Measurements from ENCODE around the gene HIF1AN. TPM values are rescaled to one million over a fixed set of nuclear protein-coding genes. Genes with fewer than 3 reads are reported as not detected.

The HIF1AN gene
- total RNA-seq, 1 donor from 2014 or later, result 47.4 TPM

DNA sequence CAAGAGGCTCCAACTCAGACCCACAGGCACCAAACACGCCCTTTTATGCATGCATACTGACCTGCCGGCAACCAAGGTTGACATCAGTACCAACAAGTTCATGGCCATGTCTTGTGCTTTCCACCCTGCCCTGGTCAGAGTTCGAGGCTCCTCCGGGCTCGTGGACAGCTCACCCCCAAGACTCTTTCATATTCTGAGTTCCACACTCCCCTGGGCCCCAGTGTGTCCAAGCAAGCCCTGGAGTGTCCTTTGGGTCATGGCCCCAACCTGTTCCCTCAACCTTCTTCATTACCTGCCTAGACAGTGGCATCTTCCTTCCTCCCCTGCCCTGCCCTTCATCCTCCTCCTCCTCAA, 40.5 kb downstream of the HIF1AN start:
- intact Hi-C loops (cut with micrococcal nuclease), result no loop called here
- DNase-seq, result no peak
- no peak overlapping the region for H3K4me3 Mint-ChIP-seq
- no peaks in the 10 kb centered on the region for H3K9me3 Mint-ChIP-seq
- no peaks in the 10 kb centered on the region for H3K4me1 Mint-ChIP-seq
- H3K36me3 Mint-ChIP-seq (ENCODE audit: low read depth), result no peaks in the 10 kb centered on the region
- no peak overlapping the region for H3K27ac Mint-ChIP-seq
- H3K27me3 Mint-ChIP-seq, result peaks cover 41% of the 10 kb centered on the region

DNA sequence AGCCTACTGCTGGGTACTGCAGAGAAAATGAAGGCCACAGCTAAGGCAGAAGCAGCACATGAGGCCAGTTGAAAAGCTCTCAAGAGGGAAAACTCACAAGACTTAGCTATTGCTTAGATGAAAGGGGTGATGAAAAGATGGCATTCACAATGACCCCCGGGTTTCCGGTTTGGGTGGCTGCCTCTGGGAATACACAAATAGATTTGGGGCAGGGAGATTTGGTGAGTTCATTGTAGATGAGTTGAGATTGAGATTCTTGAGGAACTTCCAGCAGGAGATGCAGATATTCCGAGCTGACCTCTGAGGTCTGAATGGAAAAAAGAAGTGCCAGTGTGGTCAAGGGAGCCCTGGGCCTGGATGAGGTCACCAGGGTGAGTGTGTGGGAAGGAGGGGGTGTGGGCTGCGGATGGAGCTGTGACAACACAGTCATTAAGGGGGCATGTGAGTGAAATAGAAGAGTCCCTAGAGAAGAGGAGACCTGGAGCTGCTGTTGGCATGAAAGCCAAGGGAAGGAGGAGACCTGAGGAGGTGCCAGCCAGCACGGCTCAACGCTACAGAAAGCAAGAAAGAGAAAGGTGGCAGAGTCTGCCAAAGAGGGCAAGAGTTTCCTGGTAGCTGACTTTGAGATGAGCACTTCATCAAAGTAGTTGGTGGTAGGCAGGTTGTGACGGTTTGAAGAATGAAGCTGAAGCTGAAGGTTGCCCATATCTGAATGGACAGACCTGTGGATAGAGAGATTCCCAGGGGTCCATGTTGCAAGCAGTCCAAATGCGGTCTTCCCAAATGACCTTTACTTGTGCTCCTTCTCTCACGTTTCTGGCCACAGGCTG, 43.7 kb downstream of the HIF1AN start:
- no peaks in the 10 kb centered on the region for H3K9me3 Mint-ChIP-seq
- no peaks in the 10 kb centered on the region for H3K36me3 Mint-ChIP-seq (ENCODE audit: low read depth)
- H3K4me3 Mint-ChIP-seq, result no peak overlapping the region
- H3K4me1 Mint-ChIP-seq, result no peaks in the 10 kb centered on the region
- H3K27me3 Mint-ChIP-seq, result peaks cover 49% of the 10 kb centered on the region
- no peak for DNase-seq
- no peak overlapping the region for H3K27ac Mint-ChIP-seq
- intact Hi-C loops (cut with micrococcal nuclease), result no loop called here

DNA sequence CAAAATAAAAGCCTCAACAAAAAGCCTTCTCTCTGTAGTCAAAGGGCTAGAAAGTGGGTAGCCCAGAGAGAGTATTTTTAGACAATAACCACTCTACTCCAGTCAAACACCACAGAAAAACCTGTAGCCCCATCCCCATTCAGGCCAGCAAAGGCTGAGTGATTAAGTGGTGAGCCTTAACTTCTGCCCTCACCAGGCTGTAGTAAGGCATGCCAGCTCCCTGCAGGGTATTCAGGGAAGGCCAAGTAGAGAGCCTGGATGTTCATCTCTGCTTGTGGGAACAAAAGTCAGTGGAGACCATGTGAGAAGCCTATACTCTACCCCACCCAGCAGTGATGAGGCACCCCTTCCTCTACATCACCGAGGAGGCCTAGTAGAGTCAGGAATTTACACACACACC, 51.2 kb downstream of the HIF1AN start:
- Mint-ChIP-seq H3K27me3 (peaks cover 68% of the 10 kb centered on the region), H3K9me3 (no peaks in the 10 kb centered on the region), H3K4me3 (no peak overlapping the region), H3K36me3 (ENCODE audit: low read depth) (no peaks in the 10 kb centered on the region), H3K27ac (no peak overlapping the region), H3K4me1 (no peaks in the 10 kb centered on the region)
- DNase-seq, result no peak
- intact Hi-C loops (cut with micrococcal nuclease), result no loop called here

DNA sequence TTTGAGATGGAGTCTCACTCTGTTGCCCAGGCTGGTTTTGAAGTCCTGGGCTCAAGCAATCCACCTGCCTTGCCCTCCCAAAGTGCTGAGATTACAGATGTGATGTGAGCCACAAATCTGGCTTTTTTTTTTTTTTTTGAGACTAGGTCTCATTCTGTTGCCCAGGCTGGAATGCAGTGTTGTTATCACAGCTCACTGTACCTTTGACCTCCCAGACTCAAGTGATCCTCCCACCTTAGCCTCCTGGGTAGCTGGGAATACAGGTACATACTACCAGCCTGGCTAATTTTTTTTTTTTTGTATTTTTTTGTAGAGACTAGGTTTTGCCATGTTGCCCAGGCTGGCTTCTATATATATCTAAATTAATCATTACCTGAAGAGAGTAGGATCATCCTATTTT, 62.4 kb downstream of the HIF1AN start:
- no peaks in the 10 kb centered on the region for H3K4me1 Mint-ChIP-seq
- no peaks in the 10 kb centered on the region for H3K36me3 Mint-ChIP-seq (ENCODE audit: low read depth)
- no peaks in the 10 kb centered on the region for H3K9me3 Mint-ChIP-seq
- H3K4me3 Mint-ChIP-seq, result no peak overlapping the region
- DNase-seq, result no peak
- intact Hi-C loops (cut with micrococcal nuclease), result no loop called here
- peaks cover 28% of the 10 kb centered on the region for H3K27me3 Mint-ChIP-seq
- H3K27ac Mint-ChIP-seq, result no peak overlapping the region

DNA sequence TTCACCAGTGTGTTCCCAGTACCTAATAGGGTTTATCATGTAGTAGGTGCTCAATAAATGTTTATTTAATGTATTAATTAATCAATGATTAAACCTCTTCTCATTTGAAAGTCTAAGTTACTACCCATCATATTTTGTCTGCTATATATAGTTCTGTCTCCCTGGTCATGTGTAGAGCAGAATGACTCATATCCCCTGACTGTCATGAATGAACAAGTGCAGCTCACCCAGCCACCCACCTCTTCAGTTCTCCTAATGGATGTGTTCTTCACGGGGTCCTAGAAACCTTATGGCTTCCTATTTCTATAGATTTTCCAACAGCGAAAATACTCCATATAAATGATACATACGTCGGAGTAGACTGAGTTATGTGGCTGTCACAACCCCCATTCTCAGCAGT, 64.5 kb downstream of the HIF1AN start:
- DNase-seq, result no peak
- Mint-ChIP-seq H3K4me1 (no peaks in the 10 kb centered on the region), H3K9me3 (no peaks in the 10 kb centered on the region), H3K27me3 (peaks cover 29% of the 10 kb centered on the region), H3K4me3 (no peak overlapping the region), H3K27ac (no peak overlapping the region), H3K36me3 (ENCODE audit: low read depth) (no peaks in the 10 kb centered on the region)
- intact Hi-C loops (cut with micrococcal nuclease), result no loop called here

DNA sequence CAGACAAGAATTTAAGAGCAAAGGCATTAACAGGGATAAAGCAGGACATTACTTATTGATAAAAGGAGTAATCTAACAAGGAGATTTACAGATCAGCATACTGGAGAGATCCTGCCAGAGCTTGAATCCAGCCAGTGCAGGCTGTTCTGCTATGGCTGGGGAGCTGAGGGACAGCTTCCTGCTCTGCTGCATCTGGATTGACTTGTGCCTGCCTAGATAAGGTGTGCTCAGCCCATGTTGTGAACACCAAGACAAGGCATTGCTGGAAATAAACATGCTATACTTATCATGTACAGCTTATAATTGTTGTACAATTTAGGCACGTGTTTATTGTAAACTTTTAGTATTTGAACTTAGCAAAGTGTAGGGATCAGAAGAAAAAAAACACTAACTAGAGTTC, 71.7 kb downstream of the HIF1AN start:
- H3K4me3 Mint-ChIP-seq, result no peak overlapping the region
- peaks cover 40% of the 10 kb centered on the region for H3K27me3 Mint-ChIP-seq
- H3K9me3 Mint-ChIP-seq, result no peaks in the 10 kb centered on the region
- H3K27ac Mint-ChIP-seq, result no peak overlapping the region
- no peaks in the 10 kb centered on the region for H3K36me3 Mint-ChIP-seq (ENCODE audit: low read depth)
- no peak for DNase-seq
- no peaks in the 10 kb centered on the region for H3K4me1 Mint-ChIP-seq
- intact Hi-C loops (cut with micrococcal nuclease), result no loop called here

Other genes with a start within 250 kb of the HIF1AN start
- 62.0 and 62.5 TPM in 2 replicates for gene BLOC1S2, start 249.3 kb upstream of the HIF1AN start, total RNA-seq
- 0.17 TPM in 1 of 2 replicates, not detected in the other for gene PKD2L1, start 205.7 kb upstream of the HIF1AN start, total RNA-seq
- 252 and 256 TPM in 2 replicates for gene SCD, start 188.7 kb upstream of the HIF1AN start, total RNA-seq
- 0.16 and 0.43 TPM in 2 replicates for gene WNT8B, start 72.9 kb upstream of the HIF1AN start, total RNA-seq
- gene SEC31B, start 16.1 kb upstream of the HIF1AN start, total RNA-seq, result 54.2 and 57.0 TPM in 2 replicates
- gene NDUFB8, start 6.1 kb upstream of the HIF1AN start, total RNA-seq, result 323 TPM in 2 replicates
- gene PAX2, start 209.6 kb downstream of the HIF1AN start, total RNA-seq, result 0.07 TPM in 1 of 2 replicates, not detected in the other

Measured in activated CD4-positive, alpha-beta T cell treated with anti-CD3 and anti-CD28 coated beads, Interleukin-2, amount 10 ng/mL, durations not matched to agents 24 days and 14 days (primary cell).